SIG-M5 treated with dmso at 0.1 percent for 504 hours (cell line): ENCODE data around the gene PARVG.
"Not testable (repeated sequence)": the region's sequence is repeated elsewhere in the genome, so short reads cannot be mapped to it uniquely, and the experiment has no call there.

Experiments
- DNase-seq: peaks from one replicate; lab custom pipeline; 2025; ENCODE audit not compliant: unreplicated experiment; lab: John Stamatoyannopoulos, UW

PARVG gene

DNA sequence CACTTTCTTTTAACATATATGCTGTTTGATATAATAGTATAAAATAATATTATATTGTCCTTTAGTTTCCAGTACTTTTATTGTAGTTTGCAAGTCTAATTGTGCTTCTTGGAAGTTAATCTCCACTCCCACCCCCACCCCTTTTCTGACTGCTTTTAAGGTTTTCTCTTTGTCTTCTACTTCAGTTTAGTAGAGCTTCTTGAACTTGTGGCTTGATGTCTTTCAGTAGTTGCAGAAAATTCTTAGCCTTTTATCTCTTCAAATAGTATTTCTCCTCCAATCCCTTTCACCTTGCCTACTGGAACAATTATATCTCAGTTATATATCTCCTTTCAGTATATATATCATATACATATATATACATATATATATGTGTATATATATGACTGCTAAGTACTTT, 56.6 kb downstream of the PARVG start:
- no peak for DNase-seq

DNA sequence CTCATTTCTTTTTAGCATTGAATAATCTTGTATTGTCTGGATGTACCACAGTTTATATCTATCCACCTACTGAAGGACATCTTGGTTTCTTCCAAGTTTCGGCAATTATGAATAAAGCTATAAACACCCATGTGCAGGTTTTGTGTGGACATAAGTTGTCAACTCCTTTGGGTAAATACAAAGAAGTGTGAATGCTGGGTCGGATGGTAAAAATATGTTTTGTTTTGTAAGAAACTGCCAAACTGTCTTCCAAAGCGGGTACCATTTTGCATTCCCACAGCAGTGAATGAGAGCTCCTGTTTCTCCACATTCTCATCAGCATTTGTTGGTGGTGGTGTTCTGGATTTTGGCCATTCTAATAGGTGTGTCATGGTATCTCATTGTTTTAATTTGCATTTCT, 60.4 kb downstream of the PARVG start:
- DNase-seq, result not testable (repeated sequence)

DNA sequence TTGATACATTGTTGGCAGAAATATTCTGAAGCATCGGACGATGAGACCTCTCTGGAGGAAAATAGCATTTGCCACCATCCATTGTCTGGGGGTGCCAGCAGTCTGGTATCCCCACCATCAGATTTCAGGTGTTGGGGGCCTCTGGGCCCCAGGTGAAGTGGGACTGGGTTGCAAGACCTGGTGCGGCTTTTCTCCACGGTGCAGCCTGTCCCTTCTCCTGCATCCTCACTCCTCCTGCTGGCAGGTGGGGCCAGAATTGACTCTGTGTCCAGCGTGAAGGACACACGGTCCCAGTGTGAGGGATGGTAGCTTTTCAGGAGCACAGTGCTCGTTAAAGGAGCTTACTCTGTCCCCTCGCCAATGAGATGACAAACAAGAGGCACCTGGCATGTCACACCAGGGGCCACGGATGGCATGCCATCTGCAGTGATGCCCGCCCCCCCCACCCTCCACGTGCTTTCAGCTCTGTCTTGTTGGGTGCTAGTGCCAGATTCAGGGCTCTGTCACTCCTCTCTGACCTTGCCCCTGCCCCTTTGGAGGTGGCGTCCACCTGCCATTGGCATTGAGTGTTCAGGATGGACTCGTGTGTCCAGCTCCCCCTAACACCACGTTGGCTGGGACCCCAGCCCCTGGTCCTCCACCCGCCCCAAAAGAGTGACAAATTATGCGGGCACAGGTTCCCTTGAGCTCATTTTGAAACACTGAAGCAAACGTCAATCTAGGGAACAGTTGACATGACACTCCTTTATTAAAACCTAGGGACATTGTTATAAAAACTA, 62.4 kb downstream of the PARVG start:
- no peak for DNase-seq

DNA sequence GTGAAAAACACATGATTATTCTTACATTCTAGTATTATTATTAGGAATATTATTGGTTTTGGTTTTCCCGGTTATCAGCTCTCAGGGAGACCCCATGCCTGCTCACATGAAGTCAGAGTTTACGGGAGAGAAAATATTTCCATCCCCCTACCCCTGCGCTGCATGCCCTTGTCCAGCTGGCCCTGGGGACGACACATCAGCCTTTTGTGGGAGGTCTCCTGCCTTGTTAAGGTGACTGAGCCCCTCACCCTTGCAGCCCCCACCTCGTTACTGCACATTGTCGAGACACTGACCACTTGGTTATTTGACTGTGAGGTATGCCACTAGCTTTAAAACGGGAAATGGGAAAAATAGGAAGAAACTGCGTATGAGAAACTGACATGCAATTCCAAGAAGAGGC, 63.0 kb downstream of the PARVG start:
- DNase-seq, result no peak

DNA sequence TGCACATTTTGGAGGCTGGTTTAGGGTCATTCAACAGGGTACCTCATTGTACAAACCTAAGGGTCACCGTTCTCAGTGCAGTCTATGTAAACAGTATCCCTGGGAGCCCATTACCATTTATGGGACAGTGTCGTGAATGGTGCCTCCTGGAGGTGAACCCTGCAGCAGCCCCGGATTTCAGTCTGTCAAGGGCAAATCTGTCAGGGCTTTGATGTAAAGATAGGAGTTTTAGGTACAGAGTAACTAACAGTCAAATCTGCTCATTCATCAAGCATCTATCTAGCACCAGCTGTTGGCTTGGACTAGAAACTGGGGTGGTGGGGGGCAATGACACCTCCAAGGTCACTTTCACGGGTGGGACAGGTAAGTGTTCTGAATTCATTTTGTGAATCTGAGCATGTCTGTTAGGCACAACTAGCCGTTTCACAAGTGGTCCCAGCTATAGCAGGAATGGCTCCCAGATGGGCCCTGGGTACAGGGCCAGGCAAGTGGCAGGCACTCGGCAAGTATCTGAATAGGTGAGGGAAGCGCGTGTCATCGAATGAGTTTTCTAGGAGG, 63.6 kb downstream of the PARVG start:
- no peak for DNase-seq

DNA sequence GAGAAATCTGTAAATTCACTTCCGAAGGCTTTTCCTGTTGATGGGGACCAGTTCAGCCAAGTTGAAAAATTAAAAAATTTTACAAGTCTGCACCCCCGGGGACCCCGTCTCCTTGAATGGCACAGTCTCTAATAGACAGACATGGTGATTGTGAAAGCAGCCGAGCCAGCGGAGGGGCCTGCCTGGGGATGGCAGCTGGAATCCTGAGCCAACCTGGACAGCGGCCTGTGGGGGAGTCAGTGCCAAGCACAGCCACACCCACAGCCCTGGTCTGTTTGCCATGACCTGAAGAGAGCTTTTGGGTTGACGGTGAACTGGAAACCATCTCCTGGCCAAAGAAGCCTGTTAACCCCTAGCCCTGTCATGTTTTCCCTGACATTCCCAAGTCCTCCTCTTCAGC, 64.7 kb downstream of the PARVG start:
- DNase-seq, result no peak

DNA sequence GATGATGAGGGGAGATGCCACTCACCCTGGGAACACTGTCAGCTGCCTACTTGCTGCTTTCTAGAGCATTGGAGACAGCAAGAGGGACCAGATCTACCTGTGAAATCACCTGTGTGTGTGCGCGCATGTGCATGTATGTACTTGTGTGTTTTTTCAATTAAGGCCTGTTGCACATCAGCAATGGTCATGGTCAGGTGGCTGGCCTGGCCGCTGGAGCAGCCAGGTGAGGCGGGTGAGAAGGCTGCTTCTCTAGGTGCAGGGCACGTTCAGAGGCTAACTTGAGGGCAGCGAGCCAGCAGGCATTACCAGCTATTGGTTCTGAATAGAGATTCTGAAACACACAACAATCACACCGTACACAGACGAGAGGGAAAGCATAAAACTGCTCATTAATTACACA, 65.1 kb downstream of the PARVG start:
- no peak for DNase-seq

DNA sequence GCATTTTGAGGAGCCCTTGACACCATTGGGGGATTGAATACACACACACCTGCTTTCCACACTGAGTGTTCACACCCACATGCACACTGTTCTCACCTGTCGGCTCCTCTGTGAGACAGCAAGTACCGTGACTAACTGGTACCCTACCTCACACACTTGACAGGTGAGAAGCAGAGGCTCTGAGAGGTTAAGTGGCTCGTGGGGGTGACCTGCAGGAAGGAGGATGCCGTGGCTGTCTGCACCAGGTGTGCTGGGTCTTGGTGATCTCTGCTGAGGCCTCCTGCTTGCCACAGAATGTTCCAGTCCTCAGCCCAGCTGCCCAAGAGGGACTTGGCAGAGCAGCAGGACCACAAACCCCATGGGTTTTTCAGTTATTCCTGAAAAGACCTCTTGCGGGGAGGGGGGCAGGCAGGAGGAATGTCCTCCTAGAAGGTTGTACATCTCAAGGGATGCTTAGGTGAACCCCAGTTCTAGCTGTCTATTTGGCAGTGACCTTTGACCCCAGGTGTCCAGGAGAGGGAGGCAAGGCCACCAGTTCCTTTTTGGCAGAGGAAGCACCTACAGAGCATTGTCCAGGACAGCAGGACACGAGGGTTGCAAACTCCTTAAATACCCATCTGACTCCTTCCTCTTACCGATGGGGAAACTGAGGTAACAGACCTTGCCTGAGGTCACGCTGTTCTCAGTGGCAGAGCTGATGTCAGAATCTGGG, 66.0 kb downstream of the PARVG start:
- DNase-seq, result no peak

DNA sequence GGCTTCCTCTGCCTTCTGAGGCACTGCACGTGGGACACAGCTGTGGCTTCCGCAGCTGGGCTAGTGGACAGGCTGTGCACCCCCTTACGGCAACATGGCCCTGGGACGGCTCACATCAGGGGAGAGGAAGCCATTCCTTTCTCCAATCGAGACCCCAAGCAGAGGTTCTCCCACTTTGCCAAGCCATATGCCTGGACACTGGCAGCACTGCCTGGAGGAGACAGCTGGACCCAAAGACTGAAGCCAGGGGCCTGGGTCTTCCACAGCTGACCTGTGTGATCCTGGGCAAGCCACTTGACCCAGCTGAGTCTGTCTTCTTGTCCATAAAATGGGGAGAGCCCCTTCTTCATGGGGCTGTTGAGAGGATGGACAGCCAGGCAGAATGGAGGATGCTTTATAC, 66.6 kb downstream of the PARVG start:
- DNase-seq, result no peak

DNA sequence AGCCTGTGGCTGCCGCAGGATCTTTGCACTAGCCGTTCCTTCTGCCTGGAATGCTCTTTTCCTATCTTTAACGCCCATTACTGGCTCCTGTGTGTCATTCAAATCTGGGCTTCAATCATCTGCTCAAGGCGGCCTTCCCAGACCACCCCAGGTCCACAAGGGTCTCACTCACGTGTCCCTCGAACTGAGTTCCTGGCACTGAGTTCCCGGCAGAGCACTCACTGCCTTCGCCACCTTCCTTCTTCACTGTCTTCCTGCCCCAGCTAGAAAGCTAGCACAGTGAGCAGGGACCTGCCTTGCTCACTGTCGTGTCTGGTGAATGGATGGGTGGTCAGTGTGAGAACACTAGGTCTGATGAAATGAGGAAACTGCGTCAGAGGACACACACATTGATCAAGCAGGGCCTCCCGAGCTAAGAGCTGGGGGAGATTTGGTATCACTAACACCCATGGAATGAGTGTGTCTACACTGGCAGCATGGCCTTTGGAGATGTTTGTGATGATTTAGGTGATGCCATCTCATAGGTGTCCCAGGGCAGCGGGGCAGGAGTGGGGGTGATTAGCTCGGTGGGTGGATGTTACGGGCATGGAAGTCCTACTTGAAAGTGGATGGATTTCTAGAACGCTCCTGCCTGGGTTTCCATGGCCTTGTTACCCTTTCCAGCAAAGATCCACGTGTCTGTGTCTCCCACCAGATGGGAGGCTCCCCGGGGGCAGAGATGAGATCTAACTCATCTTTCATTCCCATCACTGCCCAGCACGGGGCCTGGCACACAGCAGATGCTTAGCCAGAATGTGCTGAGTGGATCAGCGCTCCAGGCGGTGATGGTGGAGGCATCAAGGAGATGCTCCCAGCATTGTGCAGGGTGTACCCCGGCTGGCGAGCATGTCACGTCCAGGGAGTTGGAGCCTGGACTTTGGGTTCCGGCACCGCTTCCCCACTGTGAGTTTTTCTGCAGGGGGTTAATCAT, 67.5 kb downstream of the PARVG start:
- no peak for DNase-seq

DNA sequence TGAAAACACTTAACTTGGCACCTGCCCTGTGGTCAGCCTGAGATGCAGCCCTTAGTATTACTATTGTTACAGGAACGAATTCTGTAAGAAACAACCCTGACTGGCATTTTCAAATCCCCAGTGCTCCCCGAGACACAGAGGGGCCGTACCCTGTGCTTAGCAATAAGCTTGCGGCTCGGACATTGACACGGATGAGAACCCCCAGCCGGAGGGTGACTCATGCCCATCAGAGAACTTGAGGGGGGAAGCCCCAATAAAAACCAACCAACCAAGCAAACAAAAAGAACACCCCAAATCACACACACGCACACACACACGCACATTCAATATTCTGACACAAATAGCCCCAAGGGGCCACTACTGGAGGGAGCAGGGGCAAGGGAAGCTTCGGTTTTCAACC, 68.2 kb downstream of the PARVG start:
- no peak for DNase-seq

DNA sequence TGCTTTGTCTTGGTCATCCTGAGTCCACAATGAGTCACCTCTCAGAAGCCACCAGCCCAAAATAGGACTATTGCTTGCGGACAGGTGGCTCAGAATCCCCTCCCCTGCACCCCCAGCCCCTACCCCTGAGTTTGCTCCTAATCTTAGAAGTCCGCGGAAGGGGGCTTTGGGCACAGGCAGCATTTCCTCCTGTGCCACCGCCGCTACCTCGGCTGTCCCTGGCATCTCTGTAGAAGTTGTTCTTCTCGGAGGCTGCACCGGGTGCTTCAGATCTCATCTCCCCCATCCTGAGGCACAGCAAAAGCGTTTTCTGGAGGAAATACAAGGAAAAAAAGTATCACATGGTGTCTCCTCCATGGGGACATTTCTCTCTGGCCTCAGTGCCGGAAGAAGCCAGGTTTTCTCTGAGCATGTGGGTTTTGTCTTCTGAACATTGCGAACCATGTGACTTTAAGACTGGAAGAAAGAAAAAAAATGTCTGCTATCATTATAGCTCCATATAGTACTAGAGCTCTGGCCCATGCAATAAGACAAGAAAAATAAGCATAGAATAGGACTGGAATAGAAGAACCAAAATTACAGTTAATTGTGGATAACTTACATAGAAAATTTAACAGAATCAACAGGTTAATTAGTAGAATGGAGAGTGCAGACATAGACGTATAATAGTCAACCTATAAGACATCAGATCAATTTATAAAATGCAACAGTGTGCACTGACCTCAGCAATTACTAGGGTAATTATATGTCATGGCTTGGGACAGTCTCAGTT, 68.8 kb downstream of the PARVG start:
- no peak for DNase-seq

DNA sequence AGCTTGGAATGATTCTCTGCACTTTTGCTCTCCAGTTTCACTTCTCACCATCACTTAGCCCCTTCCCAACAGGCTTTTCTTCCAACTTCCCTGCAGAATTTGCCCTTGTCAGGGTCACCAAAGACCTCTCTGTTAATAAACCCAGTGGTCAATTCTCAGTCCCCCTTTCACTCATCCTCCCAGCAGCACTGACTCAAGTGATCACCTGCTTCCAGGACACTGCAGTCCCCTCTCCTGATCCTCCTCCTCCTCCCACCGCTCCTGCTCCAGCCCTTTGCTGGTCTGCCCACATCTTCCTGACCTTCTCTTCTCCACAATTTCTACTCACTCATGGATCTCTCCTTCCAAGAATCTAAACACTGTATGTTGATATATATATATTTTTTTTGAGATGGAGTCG, 74.1 kb downstream of the PARVG start:
- no peak for DNase-seq

DNA sequence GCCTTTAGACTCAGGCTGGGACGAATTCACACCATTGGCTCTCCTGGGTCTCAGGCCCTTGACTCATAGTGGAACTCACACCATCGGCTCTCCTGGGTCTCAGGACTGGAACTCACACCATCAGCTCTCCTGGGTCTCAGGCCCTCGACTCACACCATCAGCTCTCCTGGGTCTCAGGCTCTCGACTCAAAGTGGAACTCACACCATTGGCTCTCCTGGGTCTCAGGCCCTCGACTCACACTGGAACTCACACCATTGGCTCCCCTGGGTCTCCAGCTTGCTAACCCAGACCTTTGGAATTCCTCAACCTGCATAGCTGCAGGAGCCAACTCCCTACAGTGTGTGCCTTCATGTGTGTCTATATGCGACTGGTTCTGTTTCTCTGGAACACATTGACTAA, 75.4 kb downstream of the PARVG start:
- no peak for DNase-seq

DNA sequence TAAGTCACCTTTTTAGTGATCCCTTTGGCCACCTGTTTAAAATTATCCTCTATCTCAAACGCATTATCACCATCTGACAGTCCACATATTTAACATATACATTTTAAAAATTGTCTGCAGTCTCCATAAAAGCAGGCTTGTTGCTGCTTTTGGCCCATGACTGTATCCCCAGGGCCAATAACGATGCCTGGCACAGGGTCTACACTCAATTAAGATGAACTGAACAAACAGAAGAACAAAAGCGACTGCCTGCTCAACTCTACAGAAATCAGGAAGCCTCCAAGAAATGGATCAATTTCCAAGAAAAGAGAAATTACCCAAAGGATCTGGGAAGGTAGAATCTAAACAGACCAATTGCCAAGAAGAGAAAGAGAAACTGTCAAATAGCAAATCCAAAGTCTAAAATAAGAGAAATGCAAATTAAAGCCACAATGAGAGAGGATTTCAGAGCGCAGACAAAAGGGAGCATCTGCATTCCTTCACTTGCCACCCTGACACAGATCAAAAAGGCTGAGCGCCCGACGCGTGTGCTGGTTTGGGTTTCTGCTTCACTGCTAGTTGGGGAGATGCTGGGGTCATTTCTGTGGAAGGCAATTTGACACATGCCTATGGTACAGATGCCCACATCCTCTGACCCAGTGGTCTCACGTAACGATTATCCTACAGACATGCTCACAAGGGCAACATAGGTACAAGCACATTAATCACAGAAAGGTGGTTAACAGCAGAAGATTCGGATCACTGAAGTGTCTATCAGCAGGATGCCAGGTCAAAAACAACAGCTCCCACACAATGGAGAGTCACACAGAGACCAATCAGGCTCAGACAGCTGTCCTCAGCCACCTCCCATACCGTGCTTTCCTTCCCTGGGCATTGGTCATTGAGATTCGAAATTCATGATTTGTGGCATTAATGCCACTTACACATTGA, 76.1 kb downstream of the PARVG start:
- no peak for DNase-seq
